GM12878 (cell line): ENCODE data around the gene LRRC47. TPM values are rescaled to one million over a fixed set of nuclear protein-coding genes. Genes with fewer than 3 reads are reported as not detected.

ENCODE experiments used
- ATAC-seq: fragments of 200-7000 bp; cut with Tn5 transposase; 3 replicates; pipeline ENCODE4 v1.9.1; 2020; ENCODE audit warnings: mild to moderate bottlenecking, moderate library complexity
- BruUV-seq: library from RNA; stranded (reverse); fragments of 400-500 nt; replicated peaks from 2 replicates; lab custom pipeline; 2021; lab: Mats Ljungman, UMichigan
- CTCF ChIA-PET: fragments of 300-600 bp; sonication (Branson Sonifier 250); formaldehyde crosslinking; extraction: SDS; loops from one replicate; lab custom pipeline; 2021; ENCODE audit warnings: inconsistent platforms; lab: Yijun Ruan, JAX
- POLR2A ChIA-PET: fragments of 350-600 bp; formaldehyde crosslinking; extraction: SDS; loops from one replicate; lab custom pipeline; 2021; ENCODE audit warnings: inconsistent platforms; lab: Charles Lee
- RAD21 ChIA-PET: fragments of 300-600 bp; sonication (Branson Sonifier 250); formaldehyde crosslinking; loops from one replicate; lab custom pipeline; 2023; ENCODE audit warnings: antibody characterized with exemption; ENCODE audit not compliant: unreplicated experiment; lab: Charles Lee
- SMC1A ChIA-PET: fragments of 300-600 bp; sonication (Branson Sonifier 250); formaldehyde crosslinking; loops from one replicate; lab custom pipeline; 2023; ENCODE audit not compliant: unreplicated experiment, uncharacterized antibody; lab: Charles Lee
- DNase-seq: peaks from one replicate; pipeline ENCODE4 v3.0.0-alpha.2; 2011; ENCODE audit warnings: low read depth, low spot score
- FAIRE-seq: peaks from 3 replicates; lab custom pipeline; 2011; peaks lifted over from hg19 to GRCh38; lab: Jason Lieb, UNC
- H2AFZ ChIP-seq: 2 replicates; pipeline ENCODE4 v1.6.0; 2011; ENCODE audit warnings: low read depth, low read length, control low read depth; ENCODE audit not compliant: control insufficient read depth
- H3K27ac ChIP-seq: 2 replicates; pipeline ENCODE4 v1.5.1; 2011; ENCODE audit warnings: control low read depth; ENCODE audit not compliant: control insufficient read depth, insufficient read depth
- H3K27me3 ChIP-seq, 2 experiments: replicated peaks in 1 of 2; 2 replicates each; pipeline versions ENCODE4 v1.6.0 to v1.6.1; 2011; ENCODE audit warnings: low read length in 1 of 2; ENCODE audit not compliant: control insufficient read depth in 2 of 2, insufficient read depth in 2 of 2
- H3K36me3 ChIP-seq, 2 experiments: 2 replicates each; pipeline ENCODE4 v1.5.1; 2011; ENCODE audit warnings: low read length in 1 of 2; ENCODE audit not compliant: control insufficient read depth in 2 of 2, insufficient read depth in 2 of 2
- H3K4me1 ChIP-seq: 2 replicates; pipeline ENCODE4 v1.6.1; 2011; ENCODE audit warnings: mild to moderate bottlenecking, low read length, moderate library complexity, mixed read lengths; ENCODE audit not compliant: control insufficient read depth, insufficient read depth
- H3K4me2 ChIP-seq: 2 replicates; pipeline ENCODE4 v1.6.0; 2011; ENCODE audit warnings: control low read depth; ENCODE audit not compliant: control insufficient read depth, insufficient read depth
- H3K4me3 ChIP-seq: fragments of 200-600 bp; sonication (generic); 2 replicates; pipeline ENCODE4 v1.5.1; 2016
- H3K79me2 ChIP-seq: 2 replicates; pipeline ENCODE4 v1.6.0; 2011; ENCODE audit warnings: low read length; ENCODE audit not compliant: control insufficient read depth, insufficient read depth
- H3K9ac ChIP-seq: 2 replicates; pipeline ENCODE4 v1.8.0; 2011; ENCODE audit warnings: low read length, control low read depth, mixed read lengths; ENCODE audit not compliant: control insufficient read depth, insufficient read depth
- H3K9me3 ChIP-seq: replicated peaks from 3 replicates; pipeline ENCODE4 v1.5.1; 2011; ENCODE audit warnings: mild to moderate bottlenecking, low read length; ENCODE audit not compliant: control insufficient read depth, insufficient read depth
- H4K20me1 ChIP-seq: 2 replicates; pipeline ENCODE4 v1.6.0; 2011; ENCODE audit not compliant: control insufficient read depth, insufficient read depth
- BHLHE40 ChIP-seq, 2 experiments: fragments of 450-650 bp in 1 of 2; IDR thresholded peaks; 2 replicates each; pipeline ENCODE4 v1.6.1; 2011 to 2017; ENCODE audit warnings: low read depth in 2 of 2, borderline replicate concordance in 1 of 2, improper control_type of control experiment in 1 of 2, low read length in 1 of 2, mild to moderate bottlenecking in 1 of 2
- CHD1 ChIP-seq: IDR thresholded peaks from 2 replicates; pipeline ENCODE4 v1.6.1; 2012; ENCODE audit warnings: low read depth, low read length, improper control_type of control experiment
- ELK1 ChIP-seq: IDR thresholded peaks from 2 replicates; pipeline ENCODE4 v1.6.1; 2012; ENCODE audit warnings: low read depth, low read length, improper control_type of control experiment
- ESRRA ChIP-seq: IDR thresholded peaks from 2 replicates; pipeline ENCODE4 v1.6.1; 2012; ENCODE audit warnings: mild to moderate bottlenecking, low read length, improper control_type of control experiment
- ETV6 ChIP-seq, 2 experiments: fragments of 450-650 bp in 1 of 2; IDR thresholded peaks in 1 of 2; conservative IDR thresholded peaks in 1 of 2; 2 replicates each; pipeline ENCODE4 v1.6.1; 2014; ENCODE audit warnings: antibody characterized with exemption in 1 of 2, borderline replicate concordance in 1 of 2, low read depth in 1 of 2, mild to moderate bottlenecking in 1 of 2, moderate library complexity in 1 of 2
- HCFC1 ChIP-seq: fragments of 150-350 bp; IDR thresholded peaks from 2 replicates; pipeline ENCODE4 v1.6.1; 2014; ENCODE audit warnings: low read length
- JUNB ChIP-seq: IDR thresholded peaks from 2 replicates; pipeline ENCODE4 v1.6.1; 2016; ENCODE audit warnings: antibody characterized with exemption, mild to moderate bottlenecking
- PRDM15 ChIP-seq: fragments of 450-650 bp; formaldehyde crosslinking; IDR thresholded peaks from 2 replicates; pipeline ENCODE4 v1.4.0; 2020; ENCODE audit warnings: mild to moderate bottlenecking, moderate library complexity
- RBBP5 ChIP-seq: fragments of 200-600 bp; sonication (generic); conservative IDR thresholded peaks from 2 replicates; pipeline ENCODE4 v1.6.1; 2016
- TCF3 ChIP-seq: IDR thresholded peaks from 2 replicates; pipeline ENCODE4 v1.6.1; 2012; ENCODE audit warnings: low read depth, mild to moderate bottlenecking, low read length, borderline replicate concordance; ENCODE audit not compliant: insufficient read depth
- ZBED1 ChIP-seq: IDR thresholded peaks from 2 replicates; pipeline ENCODE4 v1.6.1; 2016; ENCODE audit warnings: borderline replicate concordance
- ZBTB33 ChIP-seq: fragments of 450-650 bp; IDR thresholded peaks from 2 replicates; pipeline ENCODE4 v1.6.1; 2017; ENCODE audit warnings: mild to moderate bottlenecking
- ZSCAN29 ChIP-seq: fragments of 450-650 bp; IDR thresholded peaks from 2 replicates; pipeline ENCODE4 v1.6.1; 2017; ENCODE audit warnings: mild to moderate bottlenecking, moderate library complexity
- WGBS: methylation state at CpG from one replicate; pipeline ENCODE4 v1.1.6; 2016; ENCODE audit warnings: low lambda C conversion rate; ENCODE audit not compliant: insufficient replicate concordance, insufficient coverage; ENCODE audit errors: missing lambda C conversion rate; 5-methylcytosine and 5-hydroxymethylcytosine counted together
- in situ Hi-C: fragments of 300-500 bp; cut with MboI; formaldehyde crosslinking; loops from 9 replicates; pipeline ENCODE4 v1.14.3; 2018; ENCODE audit warnings: mixed read lengths
- intact Hi-C: fragments of 100-400 bp; cut with micrococcal nuclease; formaldehyde crosslinking; loops from one replicate; pipeline ENCODE4 v1.14.2; 2022; ENCODE audit not compliant: unreplicated experiment
- polyA plus RNA-seq, 11 experiments: library from polyadenylated mRNA; depleted of rRNA in 4 of 11; unstranded in 6 of 11; stranded (reverse) in 5 of 11; fragments of >200 nt; fragmentation: Nextera tagmentation in 4 of 11; fragmentation: Illumina TruSeq in 1 of 11; extraction: Ambion mirVana in 4 of 11; extraction: Trizol in 1 of 11; gene quantifications; 1 replicate in 1 of 11; 2 replicates in 10 of 11; pipeline versions ENCODE4 v1.2.1 to v1.2.3, GENCODE V29; 2011 to 2016; ENCODE audit warnings: inconsistent platforms in 2 of 11, missing spikeins in 2 of 11, low read depth in 1 of 11
- total RNA-seq, 4 experiments: library from RNA; depleted of rRNA in 3 of 4; stranded (reverse); fragments of >200 nt in 3 of 4; fragmentation: Illumina TruSeq in 1 of 4; extraction: Trizol in 1 of 4; gene quantifications; 2 replicates each; pipeline versions ENCODE4 v1.2.1 to v1.2.3, GENCODE V29; 2013 to 2021
- TF ChIP-seq, protein P1 (sequence below): fragments of 450-650 bp; conservative IDR thresholded peaks from 2 replicates; pipeline ENCODE4 v1.6.1; 2017; ENCODE audit warnings: mild to moderate bottlenecking, moderate library complexity

Gene LRRC47
- total and polyA plus RNA-seq, 10 of the 15 experiments (the other 5 are each of a cell fraction or from before 2014, with no cell fraction given), result 2.5 to 34.6 (median 18.2) TPM

- no peaks in the 10 kb centered on the region for H3K79me2 ChIP-seq
- H4K20me1 ChIP-seq, result no peaks in the 10 kb centered on the region
- no peak overlapping the region for H3K4me3 ChIP-seq
- peaks cover 3 to 12% of the 10 kb centered on the region in 2 experiments; a peak in 3 of 4 replicates for H3K36me3 ChIP-seq
- H3K4me1 ChIP-seq, result peaks cover 15% of the 10 kb centered on the region
- H3K9me3 ChIP-seq, result no peaks in the 10 kb centered on the region
- WGBS, result 77% methylated on average over 19 of the region's 21 CpGs
- ATAC-seq, result no peak
- no peak overlapping the region for H3K9ac ChIP-seq
- BruUV-seq, result no TSS peak
- POLR2A ChIA-PET, result interaction anchor here (1.3 kb wide), 1 partner anchor 20 kb away, joined by 4 read pairs; the partner anchor contains the start of gene LRRC47
- H2AFZ ChIP-seq, result no peak overlapping the region
- no peak for DNase-seq
- intact Hi-C loops, result loop anchor here (1.0 kb wide), 1 partner anchor 25 kb away; no protein-coding TSS in a partner anchor
- H3K27ac ChIP-seq, result no peak overlapping the region
- CTCF ChIA-PET, result interaction anchor here (0.9 to 1.5 kb wide), 8 partner anchors 8 to 131 kb away, joined by 3 to 8 read pairs (median 4); partner anchors contain the start of gene LRRC47
- H3K4me2 ChIP-seq, result no peak overlapping the region
- SMC1A ChIA-PET, result no interaction called here
- no peaks in the 10 kb centered on the region for H3K27me3 ChIP-seq
- in situ Hi-C loops, result no loop called here
- RAD21 ChIA-PET, result interaction anchor here (0.7 to 1.5 kb wide), 4 partner anchors 20 to 123 kb away, joined by 3 to 12 read pairs (median 4); partner anchors contain the start of genes C1orf174 and LRRC47
- no peak for FAIRE-seq
- no peak for TF ChIP-seq RBBP5
- TF ChIP-seq PRDM15 (CRISPR knock-in tag), result no peak
- TF ChIP-seq CHD1, result no peak
- no peak for TF ChIP-seq TCF3
- TF ChIP-seq ZSCAN29, result no peak
- TF ChIP-seq, protein P1, sequence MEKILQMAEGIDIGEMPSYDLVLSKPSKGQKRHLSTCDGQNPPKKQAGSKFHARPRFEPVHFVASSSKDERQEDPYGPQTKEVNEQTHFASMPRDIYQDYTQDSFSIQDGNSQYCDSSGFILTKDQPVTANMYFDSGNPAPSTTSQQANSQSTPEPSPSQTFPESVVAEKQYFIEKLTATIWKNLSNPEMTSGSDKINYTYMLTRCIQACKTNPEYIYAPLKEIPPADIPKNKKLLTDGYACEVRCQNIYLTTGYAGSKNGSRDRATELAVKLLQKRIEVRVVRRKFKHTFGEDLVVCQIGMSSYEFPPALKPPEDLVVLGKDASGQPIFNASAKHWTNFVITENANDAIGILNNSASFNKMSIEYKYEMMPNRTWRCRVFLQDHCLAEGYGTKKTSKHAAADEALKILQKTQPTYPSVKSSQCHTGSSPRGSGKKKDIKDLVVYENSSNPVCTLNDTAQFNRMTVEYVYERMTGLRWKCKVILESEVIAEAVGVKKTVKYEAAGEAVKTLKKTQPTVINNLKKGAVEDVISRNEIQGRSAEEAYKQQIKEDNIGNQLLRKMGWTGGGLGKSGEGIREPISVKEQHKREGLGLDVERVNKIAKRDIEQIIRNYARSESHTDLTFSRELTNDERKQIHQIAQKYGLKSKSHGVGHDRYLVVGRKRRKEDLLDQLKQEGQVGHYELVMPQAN, result no peak
- no peak for TF ChIP-seq ELK1
- no peak for TF ChIP-seq ZBTB33
- TF ChIP-seq ZBED1, result no peak
- no peak for TF ChIP-seq ETV6 (conservative IDR thresholded peaks at IDR 0.05 in 1 of 2, IDR thresholded peaks at IDR 0.05 in 1 of 2; ENCODE audit: borderline replicate concordance in 1 of 2, low read depth in 1 of 2)
- TF ChIP-seq BHLHE40 (IDR thresholded peaks at IDR 0.05; ENCODE audit: borderline replicate concordance in 1 of 2, low read depth in 2 of 2, low read length in 1 of 2), result no peak
- no peak for TF ChIP-seq ESRRA
- TF ChIP-seq JUNB, result no peak
- no peak for TF ChIP-seq HCFC1
These were observed 19.9 kb downstream of the LRRC47 start for GRCh38 chr1:3776231-3776961.
